ENCODE results near the gene ZNF831.
A peak's percentile ranks its signal among the peaks of the same experiment; 100 is the strongest.

The ZNF831 gene

GRCh38 chr20:59191756-59192532, 28.3 kb downstream of the ZNF831 start:
- Mint-ChIP-seq H3K36me3 (ENCODE audit: low read depth) (peaks cover 13% of the 10 kb centered on the region), H3K27ac (no peak overlapping the region), H3K9me3 (no peaks in the 10 kb centered on the region), H3K27me3 (no peaks in the 10 kb centered on the region), H3K4me3 (no peak overlapping the region), H3K4me1 (ENCODE audit: low read depth) (peaks cover 8% of the 10 kb centered on the region)
- DNase-seq, result no peak

GRCh38 chr20:59192533-59192896, 28.9 kb downstream of the ZNF831 start:
- peaks cover 4% of the 10 kb centered on the region for H3K4me1 Mint-ChIP-seq (ENCODE audit: low read depth)
- no peaks in the 10 kb centered on the region for H3K9me3 Mint-ChIP-seq
- H3K36me3 Mint-ChIP-seq (ENCODE audit: low read depth), result peaks cover 19% of the 10 kb centered on the region
- peak overlapping the region; percentile 29 for H3K27ac Mint-ChIP-seq
- H3K27me3 Mint-ChIP-seq, result no peaks in the 10 kb centered on the region
- no peak overlapping the region for H3K4me3 Mint-ChIP-seq
- DNase-seq, result no peak

GRCh38 chr20:59193325-59193724, 29.7 kb downstream of the ZNF831 start:
- Mint-ChIP-seq H3K4me3 (no peak overlapping the region), H3K9me3 (no peaks in the 10 kb centered on the region), H3K27ac (no peak overlapping the region), H3K36me3 (ENCODE audit: low read depth) (peaks cover 26% of the 10 kb centered on the region), H3K4me1 (ENCODE audit: low read depth) (peaks cover under 1% of the 10 kb centered on the region), H3K27me3 (no peaks in the 10 kb centered on the region)
- DNase-seq, result no peak

- Mint-ChIP-seq H3K27ac (peak overlapping the region; percentile 67), H3K4me3 (no peak overlapping the region), H3K4me1 (ENCODE audit: low read depth) (no peaks in the 10 kb centered on the region), H3K9me3 (no peaks in the 10 kb centered on the region), H3K27me3 (no peaks in the 10 kb centered on the region), H3K36me3 (ENCODE audit: low read depth) (peaks cover 33% of the 10 kb centered on the region)
- no peak for DNase-seq
These were observed 30.7 kb downstream of the ZNF831 start for GRCh38 chr20:59194023-59194935.

- Mint-ChIP-seq H3K36me3 (ENCODE audit: low read depth) (peaks cover 44% of the 10 kb centered on the region), H3K9me3 (peaks cover under 1% of the 10 kb centered on the region), H3K4me1 (ENCODE audit: low read depth) (no peaks in the 10 kb centered on the region), H3K27me3 (no peaks in the 10 kb centered on the region), H3K27ac (peak overlapping the region; percentile 67), H3K4me3 (no peak overlapping the region)
- no peak for DNase-seq
These were observed 31.8 kb downstream of the ZNF831 start for GRCh38 chr20:59195316-59195993.

- H3K27ac Mint-ChIP-seq, result peak overlapping the region; percentile 22
- H3K9me3 Mint-ChIP-seq, result peaks cover 3% of the 10 kb centered on the region
- peaks cover 38% of the 10 kb centered on the region for H3K4me1 Mint-ChIP-seq (ENCODE audit: low read depth)
- DNase-seq, result no peak
- no peaks in the 10 kb centered on the region for H3K27me3 Mint-ChIP-seq
- no peak overlapping the region for H3K4me3 Mint-ChIP-seq
- H3K36me3 Mint-ChIP-seq (ENCODE audit: low read depth), result peaks cover 28% of the 10 kb centered on the region
These were observed 40.7 kb downstream of the ZNF831 start for GRCh38 chr20:59204165-59204894.

- Mint-ChIP-seq H3K36me3 (ENCODE audit: low read depth) (peaks cover 24% of the 10 kb centered on the region), H3K9me3 (peaks cover 3% of the 10 kb centered on the region), H3K27ac (peak overlapping the region; percentile 35), H3K27me3 (no peaks in the 10 kb centered on the region), H3K4me3 (no peak overlapping the region), H3K4me1 (ENCODE audit: low read depth) (peaks cover 38% of the 10 kb centered on the region)
- no peak for DNase-seq
These were observed 41.4 kb downstream of the ZNF831 start for GRCh38 chr20:59205044-59205443.

GRCh38 chr20:59207235-59207634, 43.6 kb downstream of the ZNF831 start:
- no peak overlapping the region for H3K4me3 Mint-ChIP-seq

GRCh38 chr20:59207742-59208357, 44.2 kb downstream of the ZNF831 start:
- no peaks in the 10 kb centered on the region for H3K9me3 Mint-ChIP-seq
- no peaks in the 10 kb centered on the region for H3K27me3 Mint-ChIP-seq
- H3K27ac Mint-ChIP-seq, result peak overlapping the region; percentile 64
- H3K4me3 Mint-ChIP-seq, result no peak overlapping the region
- DNase-seq, result peak; percentile 83
- peaks cover 23% of the 10 kb centered on the region for H3K36me3 Mint-ChIP-seq (ENCODE audit: low read depth)
- H3K4me1 Mint-ChIP-seq (ENCODE audit: low read depth), result peaks cover 37% of the 10 kb centered on the region

More at GRCh38 chr20:59207235-59207634, 43.6 kb downstream of the ZNF831 start:
- Mint-ChIP-seq H3K9me3 (no peaks in the 10 kb centered on the region), H3K27me3 (no peaks in the 10 kb centered on the region), H3K4me1 (ENCODE audit: low read depth) (peaks cover 38% of the 10 kb centered on the region), H3K36me3 (ENCODE audit: low read depth) (peaks cover 23% of the 10 kb centered on the region), H3K27ac (peak overlapping the region; percentile 64)
- no peak for DNase-seq

GRCh38 chr20:59210186-59210585, 46.6 kb downstream of the ZNF831 start:
- H3K27ac Mint-ChIP-seq, result no peak overlapping the region

GRCh38 chr20:59211208-59211765, 47.7 kb downstream of the ZNF831 start:
- no peak overlapping the region for H3K27ac Mint-ChIP-seq
- H3K27me3 Mint-ChIP-seq, result no peaks in the 10 kb centered on the region
- no peak for DNase-seq
- no peaks in the 10 kb centered on the region for H3K9me3 Mint-ChIP-seq
- H3K4me3 Mint-ChIP-seq, result no peak overlapping the region
- peaks cover 19% of the 10 kb centered on the region for H3K4me1 Mint-ChIP-seq (ENCODE audit: low read depth)
- peaks cover 41% of the 10 kb centered on the region for H3K36me3 Mint-ChIP-seq (ENCODE audit: low read depth)

More at GRCh38 chr20:59210186-59210585, 46.6 kb downstream of the ZNF831 start:
- Mint-ChIP-seq H3K36me3 (ENCODE audit: low read depth) (peaks cover 37% of the 10 kb centered on the region), H3K4me1 (ENCODE audit: low read depth) (peaks cover 27% of the 10 kb centered on the region), H3K9me3 (no peaks in the 10 kb centered on the region), H3K4me3 (no peak overlapping the region), H3K27me3 (no peaks in the 10 kb centered on the region)
- no peak for DNase-seq

- peaks cover 40% of the 10 kb centered on the region for H3K36me3 Mint-ChIP-seq (ENCODE audit: low read depth)
- H3K9me3 Mint-ChIP-seq, result no peaks in the 10 kb centered on the region
- no peaks in the 10 kb centered on the region for H3K27me3 Mint-ChIP-seq
- H3K27ac Mint-ChIP-seq, result peak overlapping the region; percentile 5
- no peak for DNase-seq
- peaks cover 3% of the 10 kb centered on the region for H3K4me1 Mint-ChIP-seq (ENCODE audit: low read depth)
- no peak overlapping the region for H3K4me3 Mint-ChIP-seq
These were observed 50.5 kb downstream of the ZNF831 start for GRCh38 chr20:59214073-59214472.
